Body of pancreas (tissue), 4 donors: Measurements from ENCODE around the gene TIGD3.

Experiments
- CTCF ChIP-seq, 7 experiments: fragments of 450-650 bp in 4 of 7; fragments of 200-600 bp in 3 of 7; sonication (generic) in 3 of 7; IDR thresholded peaks; one replicate each; pipeline ENCODE4 v1.5.1; 2016 to 2019; ENCODE audit warnings: antibody characterized with exemption in 7 of 7
- POLR2A ChIP-seq, 3 donors: fragments of 450-650 bp; IDR thresholded peaks; one replicate each; pipeline ENCODE4 v1.6.1; 2016; ENCODE audit warnings: antibody characterized with exemption in 3 of 3, mild to moderate bottlenecking in 2 of 3

GRCh38 chr11:65377036-65377435 is 22.5 kb downstream of the TIGD3 start:
- TF ChIP-seq CTCF (IDR thresholded peaks at IDR 0.05) (no peak), POLR2A (IDR thresholded peaks at IDR 0.05) (no peak)
